ENCODE data around the gene NUP188. TPM values are rescaled to one million over a fixed set of nuclear protein-coding genes. Genes with fewer than 3 reads are reported as not detected.

The NUP188 gene
- total and polyA plus RNA-seq, 2 of the 13 experiments (the other 11 are each of a cell fraction or from before 2014, with no cell fraction given) = 28.0 to 38.5 TPM

GRCh38 chr9:128917151-128917849 is 30.2 kb upstream of the NUP188 start (continued):
- TF ChIP-seq ZHX2 (IDR thresholded peaks at IDR 0.05; ENCODE audit: low read depth) = no peak
- no peak for TF ChIP-seq ZHX2 (CRISPR knock-in tag; IDR thresholded peaks at IDR 0.05; ENCODE audit: borderline replicate concordance)
- no peak for TF ChIP-seq ZNF644 (CRISPR knock-in tag; IDR thresholded peaks at IDR 0.05; ENCODE audit: low read depth)
- TF ChIP-seq ZNF142 (CRISPR knock-in tag; IDR thresholded peaks at IDR 0.05) = peak; percentile 39
- no peak for TF ChIP-seq ZNF703 (CRISPR knock-in tag; IDR thresholded peaks at IDR 0.05; ENCODE audit: borderline replicate concordance)
- no peak for TF ChIP-seq HMGXB3 (CRISPR knock-in tag; IDR thresholded peaks at IDR 0.05; ENCODE audit: borderline replicate concordance)
- TF ChIP-seq ZNF513 (CRISPR knock-in tag; conservative IDR thresholded peaks at IDR 0.05) = no peak
- TF ChIP-seq ZNF335 (CRISPR knock-in tag; IDR thresholded peaks at IDR 0.05) = peak; percentile 48; the same call in 1 of the 2 replicates
- TF ChIP-seq ZNF740 (CRISPR knock-in tag; IDR thresholded peaks at IDR 0.05) = no peak
- no peak for TF ChIP-seq ZNF24 (IDR thresholded peaks at IDR 0.05)

Measured in HepG2 (cell line).